Suprapubic skin (tissue), 3 donors: ENCODE data around the gene CCR9.

Experiments used
- POLR2A ChIP-seq, 2 donors: fragments of 450-650 bp; IDR thresholded peaks; one replicate each; pipeline ENCODE4 v1.6.1; 2017; ENCODE audit warnings: antibody characterized with exemption in 2 of 2, mild to moderate bottlenecking in 2 of 2, moderate library complexity in 2 of 2
- TF ChIP-seq, protein P1 (sequence below), 2 donors: fragments of 200-600 bp in 1 of 2; fragments of 450-650 bp in 1 of 2; sonication (generic) in 1 of 2; IDR thresholded peaks; one replicate each; pipeline ENCODE4 v1.5.1; 2016 to 2019; ENCODE audit warnings: antibody characterized with exemption in 2 of 2, mild to moderate bottlenecking in 1 of 2, moderate library complexity in 1 of 2

DNA sequence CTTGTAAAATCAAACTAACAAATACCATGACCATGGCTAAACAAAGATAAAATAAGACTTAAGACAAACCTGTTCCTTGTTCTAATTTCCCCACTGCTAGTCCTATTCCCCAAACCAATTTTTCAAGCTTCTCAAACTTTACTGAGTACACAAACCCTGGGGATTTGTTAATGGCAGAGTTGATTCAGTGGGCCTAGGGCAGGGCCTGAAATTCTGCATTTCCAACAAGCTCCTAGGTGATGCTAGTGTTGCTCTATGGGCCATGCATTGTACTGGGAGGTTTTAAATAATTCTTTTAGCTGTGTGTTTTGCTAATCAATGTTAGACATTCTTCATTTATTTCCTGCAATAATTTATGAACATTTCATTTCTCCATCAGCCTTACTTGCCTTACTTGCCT lies 13.3 kb upstream of the CCR9 start:
- TF ChIP-seq, protein P1, sequence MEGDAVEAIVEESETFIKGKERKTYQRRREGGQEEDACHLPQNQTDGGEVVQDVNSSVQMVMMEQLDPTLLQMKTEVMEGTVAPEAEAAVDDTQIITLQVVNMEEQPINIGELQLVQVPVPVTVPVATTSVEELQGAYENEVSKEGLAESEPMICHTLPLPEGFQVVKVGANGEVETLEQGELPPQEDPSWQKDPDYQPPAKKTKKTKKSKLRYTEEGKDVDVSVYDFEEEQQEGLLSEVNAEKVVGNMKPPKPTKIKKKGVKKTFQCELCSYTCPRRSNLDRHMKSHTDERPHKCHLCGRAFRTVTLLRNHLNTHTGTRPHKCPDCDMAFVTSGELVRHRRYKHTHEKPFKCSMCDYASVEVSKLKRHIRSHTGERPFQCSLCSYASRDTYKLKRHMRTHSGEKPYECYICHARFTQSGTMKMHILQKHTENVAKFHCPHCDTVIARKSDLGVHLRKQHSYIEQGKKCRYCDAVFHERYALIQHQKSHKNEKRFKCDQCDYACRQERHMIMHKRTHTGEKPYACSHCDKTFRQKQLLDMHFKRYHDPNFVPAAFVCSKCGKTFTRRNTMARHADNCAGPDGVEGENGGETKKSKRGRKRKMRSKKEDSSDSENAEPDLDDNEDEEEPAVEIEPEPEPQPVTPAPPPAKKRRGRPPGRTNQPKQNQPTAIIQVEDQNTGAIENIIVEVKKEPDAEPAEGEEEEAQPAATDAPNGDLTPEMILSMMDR (IDR thresholded peaks at IDR 0.05): no peak
- no peak for TF ChIP-seq POLR2A (IDR thresholded peaks at IDR 0.05)
